SK-N-MC (cell line): ENCODE data around the gene NAA60.

Source experiments
- EZH2 ChIP-seq: fragments of 200-600 bp; sonication (generic); IDR thresholded peaks from one replicate; pipeline ENCODE4 v1.6.1; 2017; ENCODE audit warnings: antibody characterized with exemption
- FOXP2 ChIP-seq: optimal IDR thresholded peaks from 2 replicates; pipeline ENCODE3; 2011; ENCODE audit warnings: mild to moderate bottlenecking, moderate library complexity; ENCODE audit not compliant: insufficient read depth; ENCODE audit errors: extremely low read length, control extremely low read depth
- POLR2AphosphoS5 ChIP-seq: IDR thresholded peaks from 2 replicates; pipeline ENCODE4 v1.6.1; 2012; ENCODE audit warnings: mild to moderate bottlenecking, low read depth, low read length, borderline replicate concordance

DNA sequence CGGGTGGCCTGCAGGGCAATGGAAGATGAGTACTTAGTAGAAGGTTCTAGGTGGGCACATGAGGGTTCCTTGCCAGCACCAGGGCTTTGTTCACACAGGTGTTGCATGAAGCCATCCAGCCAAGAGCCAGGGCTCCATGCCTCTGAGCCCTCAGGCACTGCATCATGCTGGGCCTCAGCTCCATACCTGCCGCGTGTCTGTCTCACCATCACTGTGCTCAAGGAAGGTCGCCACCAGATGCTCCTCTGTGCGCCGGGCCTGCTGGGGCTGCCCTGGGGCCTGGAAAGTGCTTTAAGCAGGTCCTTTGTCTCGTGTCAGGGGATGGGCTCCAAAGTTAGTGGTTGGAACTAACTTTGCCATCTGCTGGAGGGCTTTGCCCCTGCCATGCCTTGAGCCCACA, 26.3 kb downstream of the NAA60 start:
- TF ChIP-seq EZH2, result no peak
- TF ChIP-seq POLR2AphosphoS5, result no peak
- TF ChIP-seq FOXP2, result no peak
